GM20431 (cell line): ENCODE data around the gene MRTFB.

Source experiments
- in situ Hi-C: fragments of 300-500 bp; cut with MseI, MboI; formaldehyde crosslinking; loops from one replicate; pipeline ENCODE4 v1.15.0; 2020; ENCODE audit warnings: low sequenced_read_pairs; ENCODE audit not compliant: unreplicated experiment

MRTFB gene

GRCh38 chr16:14302031-14302398, 230.9 kb downstream of the MRTFB start:
- in situ Hi-C loops = no loop called here

- in situ Hi-C loops = no loop called here
Observed at GRCh38 chr16:14302399-14303181, 231.5 kb downstream of the MRTFB start.

DNA sequence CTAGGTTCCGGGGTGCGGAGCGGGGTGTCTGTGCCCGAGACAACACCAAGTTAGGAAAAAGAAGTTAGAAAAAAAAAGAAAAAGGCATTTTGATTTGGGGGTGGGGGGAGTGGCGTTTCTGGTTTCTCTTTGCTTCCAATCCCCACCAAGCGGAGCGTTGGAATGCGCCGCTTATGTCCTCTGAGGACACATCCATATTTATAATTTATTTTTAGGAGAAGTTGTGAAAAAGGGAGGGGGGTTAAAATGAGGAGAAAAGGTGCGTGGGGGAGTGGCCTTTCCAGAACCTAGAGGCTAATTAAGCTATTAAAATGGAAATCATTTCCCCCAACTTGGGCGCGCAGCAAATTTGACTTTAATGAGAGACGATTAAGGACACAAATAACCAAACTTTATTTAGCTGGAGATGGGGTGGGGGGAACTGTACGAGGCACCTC, 232.1 kb downstream of the MRTFB start:
- in situ Hi-C loops = no loop called here

DNA sequence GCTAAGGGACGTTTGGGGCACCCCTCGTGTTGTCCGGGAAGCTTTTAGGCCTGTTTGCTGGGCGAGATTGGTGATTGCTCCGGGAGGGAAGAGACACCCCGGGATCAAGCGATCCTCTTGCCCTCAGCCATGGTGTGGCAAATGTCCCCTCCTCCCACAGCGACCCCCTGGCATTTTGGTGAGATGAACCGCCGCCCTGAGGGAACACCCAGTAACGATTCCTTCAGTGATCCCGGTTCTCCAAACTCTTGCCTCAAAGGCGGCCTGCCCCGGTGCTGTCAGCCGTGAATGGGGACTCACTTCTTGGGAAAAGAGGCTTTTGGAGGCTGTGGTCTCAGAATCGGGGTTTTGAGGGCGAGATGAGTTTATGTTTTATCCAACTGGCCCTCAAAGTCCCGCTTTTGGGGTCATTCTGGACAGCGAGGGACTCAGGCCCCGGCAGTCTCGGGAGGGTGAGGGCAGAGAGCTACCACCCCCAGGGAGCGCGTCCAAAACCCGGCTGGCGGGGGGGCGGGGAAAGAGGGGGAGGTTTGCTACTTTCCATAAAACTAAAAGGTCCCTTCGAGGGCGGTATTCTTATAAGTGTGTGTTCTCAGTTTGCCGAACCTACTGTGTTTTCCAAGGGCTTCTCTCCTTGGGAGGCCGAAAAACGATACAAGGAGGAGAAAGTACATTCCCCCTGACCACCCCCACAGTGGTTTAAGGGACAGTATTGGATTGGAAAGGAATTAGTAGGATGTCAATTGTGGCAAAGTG, 232.7 kb downstream of the MRTFB start:
- in situ Hi-C loops = no loop called here

- in situ Hi-C loops = no loop called here
Observed at GRCh38 chr16:14304891-14305460, 233.9 kb downstream of the MRTFB start.

DNA sequence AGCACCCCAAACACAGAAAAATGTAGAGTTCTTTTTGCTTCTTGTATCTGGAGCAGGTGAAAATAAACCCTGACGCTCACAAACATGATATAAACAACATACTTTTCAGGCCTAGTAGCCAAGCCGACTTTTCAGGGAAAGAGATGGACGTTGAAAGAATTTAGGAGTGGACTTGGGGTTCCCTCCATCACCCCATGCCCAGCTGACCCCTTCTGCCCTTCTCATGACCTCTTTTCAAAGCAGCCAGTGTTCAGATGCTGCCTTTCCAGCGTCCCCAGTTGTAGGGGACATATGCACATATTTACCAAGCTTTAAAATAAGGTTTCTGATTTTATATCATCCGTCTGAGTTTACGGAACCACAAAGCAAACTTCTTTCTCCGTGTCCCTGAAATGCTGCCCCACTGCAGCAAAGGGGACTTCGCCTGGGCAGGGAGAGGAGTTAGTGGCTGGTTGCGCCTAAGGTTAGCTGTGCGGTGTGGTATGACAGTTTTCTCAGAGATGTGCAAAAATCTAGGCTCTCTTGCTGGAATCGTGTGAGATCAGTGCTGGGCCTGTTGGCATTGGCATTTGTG, 235.5 kb downstream of the MRTFB start:
- in situ Hi-C loops = no loop called here

- in situ Hi-C loops = no loop called here
Observed at GRCh38 chr16:14307059-14307526, 236.0 kb downstream of the MRTFB start.

DNA sequence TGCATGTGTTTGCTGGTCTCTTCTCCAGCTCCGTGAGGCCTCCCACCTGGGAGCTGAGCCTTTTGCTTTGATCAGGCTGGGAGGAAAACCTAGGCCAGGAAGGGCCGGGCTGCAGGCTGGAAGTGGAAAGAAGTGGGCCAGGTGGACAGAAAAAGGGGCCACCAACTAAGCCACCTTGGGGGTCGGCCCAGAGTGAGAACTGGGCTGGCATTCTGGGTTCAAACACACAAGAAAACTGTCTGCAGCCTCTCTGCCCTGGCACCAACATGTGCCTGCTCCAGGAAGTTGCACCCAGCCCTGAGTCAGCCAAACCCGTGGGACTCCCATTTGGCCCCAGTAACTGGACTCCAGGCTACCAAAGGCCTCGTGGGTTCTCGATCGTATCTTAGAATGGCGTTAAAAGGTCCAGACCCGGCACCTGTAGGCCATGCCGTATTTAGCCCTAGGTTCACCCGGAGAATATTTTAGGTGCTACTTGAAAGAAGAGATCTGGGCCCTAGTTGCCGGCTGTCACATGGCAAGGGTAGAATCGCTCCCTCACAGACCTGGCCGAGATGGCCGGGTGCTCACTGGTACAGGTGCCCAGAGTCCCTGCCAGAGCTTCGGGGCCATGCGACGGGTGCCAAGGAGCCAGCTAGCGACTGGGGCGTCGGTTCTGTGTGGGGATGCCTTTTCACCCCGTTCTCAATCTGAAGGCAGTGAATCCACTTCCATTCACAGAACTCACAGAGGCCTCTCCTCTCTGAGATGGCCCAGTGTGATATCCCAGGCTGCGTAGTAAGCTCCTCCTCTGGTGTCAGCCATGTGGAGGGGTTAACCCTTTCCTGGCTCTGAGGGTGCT, 236.6 kb downstream of the MRTFB start:
- in situ Hi-C loops = no loop called here

DNA sequence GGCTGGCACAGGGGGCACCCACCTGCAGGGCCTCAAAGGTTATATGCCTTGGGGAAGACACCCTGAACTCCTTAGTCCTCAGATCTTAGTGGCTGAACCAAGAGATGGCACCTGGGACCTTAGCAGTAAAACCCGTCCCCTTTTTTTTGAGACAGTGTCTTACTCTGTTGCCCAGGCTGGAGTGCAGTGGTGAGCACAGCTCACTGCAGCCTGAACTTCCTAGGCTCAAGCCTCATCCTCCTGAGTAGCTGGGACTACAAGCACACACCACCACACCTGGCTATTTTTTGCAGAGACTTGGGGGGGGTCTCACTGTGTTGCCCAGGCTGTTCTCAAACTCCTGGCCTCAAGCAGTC, 237.2 kb downstream of the MRTFB start:
- in situ Hi-C loops = no loop called here

GRCh38 chr16:14309001-14309886, 238.1 kb downstream of the MRTFB start:
- in situ Hi-C loops = no loop called here

GRCh38 chr16:14309906-14310305, 238.8 kb downstream of the MRTFB start:
- in situ Hi-C loops = no loop called here

DNA sequence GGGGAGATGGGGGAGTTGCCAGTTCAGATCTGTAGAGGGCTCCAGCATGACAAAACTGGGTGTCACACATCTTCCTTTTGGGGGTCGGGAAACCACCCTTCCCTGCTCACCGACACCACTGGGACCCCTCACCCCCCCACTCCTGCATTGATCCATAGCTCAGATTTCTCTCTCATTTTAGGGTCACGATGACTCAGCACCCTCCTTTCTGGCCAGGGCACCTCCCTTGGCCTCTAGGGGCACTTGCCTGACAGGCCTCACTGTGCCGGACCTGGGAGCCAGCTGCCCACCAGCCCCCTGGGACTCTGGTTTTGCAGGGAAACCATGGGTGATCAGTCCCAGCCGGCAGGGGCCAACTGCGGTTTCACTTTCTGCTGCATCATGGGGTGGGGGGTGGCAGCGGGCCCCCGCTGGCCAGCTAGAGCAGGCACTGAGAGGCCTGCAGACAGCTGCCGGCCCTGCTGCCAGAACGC, 239.4 kb downstream of the MRTFB start:
- in situ Hi-C loops = no loop called here

DNA sequence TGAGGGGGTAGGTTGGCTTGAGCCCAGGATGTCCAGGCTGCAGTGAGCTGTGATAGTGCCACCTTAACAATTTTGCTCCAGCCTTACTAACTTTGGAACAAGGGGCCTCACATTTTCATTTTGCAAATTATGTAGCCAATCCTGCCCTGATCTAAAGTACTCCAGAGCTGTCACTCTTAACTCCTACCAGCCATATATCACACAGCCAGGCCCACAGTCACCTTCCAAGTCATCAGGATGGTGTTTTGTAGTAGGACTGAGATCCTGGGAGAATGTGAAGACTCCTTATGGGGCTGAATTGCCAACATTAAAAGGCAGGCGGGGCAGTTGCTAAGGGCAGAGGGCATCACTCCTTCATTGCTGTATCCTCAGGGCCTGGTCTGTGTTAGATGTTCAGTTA, 243.0 kb downstream of the MRTFB start:
- in situ Hi-C loops = no loop called here

DNA sequence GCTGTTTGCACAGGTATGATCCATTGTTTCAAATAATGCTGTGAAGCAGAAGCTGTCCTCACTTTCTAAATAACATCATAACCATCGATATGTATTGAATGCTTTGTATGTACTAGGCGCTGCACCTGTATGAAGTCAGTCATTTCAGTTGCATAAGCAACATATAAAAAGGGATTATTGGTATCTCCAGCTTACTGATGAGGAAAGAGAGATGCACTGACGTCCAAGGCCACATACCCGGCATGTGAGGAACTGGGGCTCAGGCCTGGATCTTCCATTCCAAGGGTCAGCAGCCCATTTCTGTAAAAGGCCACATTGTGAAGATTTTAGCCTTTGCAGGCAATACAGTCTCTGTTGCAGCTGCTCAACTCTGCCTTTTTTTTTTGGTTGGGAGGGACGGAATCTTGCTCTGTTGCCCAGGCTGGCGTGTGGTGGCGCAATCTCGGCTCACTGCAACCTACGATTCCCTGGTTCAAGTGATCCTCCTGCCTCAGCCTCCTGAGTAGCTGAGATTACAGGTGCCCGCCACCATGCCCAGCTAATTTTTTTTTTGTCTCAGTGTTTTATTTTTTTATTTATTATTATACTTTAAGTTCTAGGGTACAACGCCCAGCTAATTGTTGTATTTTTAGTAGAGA, 244.7 kb downstream of the MRTFB start:
- in situ Hi-C loops = no loop called here
